SU-DHL-6 (cell line): ENCODE data around the gene KIAA0040.

Experiments
- EZH2phosphoT487 ChIP-seq: fragments of 200-600 bp; sonication (generic), shearing (Covaris generic); conservative IDR thresholded peaks from 2 replicates; pipeline ENCODE4 v1.6.1; 2018; ENCODE audit warnings: mild to moderate bottlenecking, antibody characterized with exemption, low read length, moderate library complexity, mixed read lengths
- TF ChIP-seq, protein P1 (sequence below): fragments of 200-600 bp; sonication (generic); IDR thresholded peaks from one replicate; pipeline ENCODE4 v1.5.1; 2017; ENCODE audit warnings: antibody characterized with exemption, mild to moderate bottlenecking, low read length, moderate library complexity; ENCODE audit not compliant: insufficient read depth, poor library complexity, severe bottlenecking

DNA sequence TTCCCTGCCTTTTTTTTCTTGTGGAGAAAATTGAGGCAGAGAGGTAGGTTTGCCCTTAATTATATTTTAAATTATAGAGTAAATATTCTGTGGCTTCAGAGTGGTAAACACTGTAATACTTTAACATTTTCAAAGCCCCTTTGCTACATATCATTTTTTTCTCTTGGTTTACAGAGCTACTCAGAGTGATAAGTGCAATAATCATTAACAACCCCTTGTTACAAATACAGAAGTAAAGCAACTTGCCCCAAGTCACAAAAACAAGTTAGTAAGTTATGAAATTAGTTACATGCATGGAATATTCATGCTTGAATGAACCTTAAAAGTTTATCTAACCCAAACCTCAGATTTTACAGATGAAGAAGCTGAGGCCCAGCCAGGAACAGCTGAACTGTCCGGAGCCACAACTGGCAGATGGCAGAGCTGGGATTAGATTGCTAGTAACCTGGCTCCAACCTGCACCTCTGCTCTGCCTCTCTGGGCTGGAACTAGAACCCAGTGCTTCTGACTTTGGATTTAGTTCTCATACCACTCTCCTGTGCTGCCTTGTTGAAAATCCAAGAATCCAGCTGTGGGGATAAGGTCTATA is 76.3 kb downstream of the KIAA0040 start:
- TF ChIP-seq, protein P1, sequence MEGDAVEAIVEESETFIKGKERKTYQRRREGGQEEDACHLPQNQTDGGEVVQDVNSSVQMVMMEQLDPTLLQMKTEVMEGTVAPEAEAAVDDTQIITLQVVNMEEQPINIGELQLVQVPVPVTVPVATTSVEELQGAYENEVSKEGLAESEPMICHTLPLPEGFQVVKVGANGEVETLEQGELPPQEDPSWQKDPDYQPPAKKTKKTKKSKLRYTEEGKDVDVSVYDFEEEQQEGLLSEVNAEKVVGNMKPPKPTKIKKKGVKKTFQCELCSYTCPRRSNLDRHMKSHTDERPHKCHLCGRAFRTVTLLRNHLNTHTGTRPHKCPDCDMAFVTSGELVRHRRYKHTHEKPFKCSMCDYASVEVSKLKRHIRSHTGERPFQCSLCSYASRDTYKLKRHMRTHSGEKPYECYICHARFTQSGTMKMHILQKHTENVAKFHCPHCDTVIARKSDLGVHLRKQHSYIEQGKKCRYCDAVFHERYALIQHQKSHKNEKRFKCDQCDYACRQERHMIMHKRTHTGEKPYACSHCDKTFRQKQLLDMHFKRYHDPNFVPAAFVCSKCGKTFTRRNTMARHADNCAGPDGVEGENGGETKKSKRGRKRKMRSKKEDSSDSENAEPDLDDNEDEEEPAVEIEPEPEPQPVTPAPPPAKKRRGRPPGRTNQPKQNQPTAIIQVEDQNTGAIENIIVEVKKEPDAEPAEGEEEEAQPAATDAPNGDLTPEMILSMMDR, result no peak
- TF ChIP-seq EZH2phosphoT487, result no peak
